Activated B cell treated with CpG ODN at 0.5 μM for 24 hours (primary cell): Measurements from ENCODE around the gene MRPS27. TPM values are rescaled to one million over a fixed set of nuclear protein-coding genes. Genes with fewer than 3 reads are reported as not detected.

ENCODE experiments used
- ATAC-seq: fragments of 200-7000 bp; cut with Tn5 transposase; one replicate; pipeline ENCODE4 v1.10.0; 2021; ENCODE audit warnings: low read depth, mild to moderate bottlenecking, moderate library complexity
- CTCF ChIA-PET: fragments of 350-600 bp; sonication (Branson Sonifier 250); formaldehyde crosslinking; loops from one replicate; lab custom pipeline; 2021; ENCODE audit warnings: antibody characterized with exemption; lab: Charles Lee
- POLR2A ChIA-PET: fragments of 350-600 bp; sonication (Branson Sonifier 250); formaldehyde crosslinking; loops from one replicate; lab custom pipeline; 2021; ENCODE audit warnings: antibody characterized with exemption; lab: Charles Lee
- DNase-seq: peaks from one replicate; pipeline ENCODE4 v3.0.0; 2022
- H3K27ac Mint-ChIP-seq: one replicate; pipeline ENCODE4 v1.8.0; 2020; ENCODE audit warnings: mixed read lengths
- H3K27me3 Mint-ChIP-seq: one replicate; pipeline ENCODE4 v1.8.0; 2021; ENCODE audit warnings: mixed read lengths
- H3K36me3 Mint-ChIP-seq: one replicate; pipeline ENCODE4 v1.8.0; 2021; ENCODE audit warnings: low read depth, mixed read lengths
- H3K4me1 Mint-ChIP-seq: one replicate; pipeline ENCODE4 v1.8.0; 2021; ENCODE audit warnings: mixed read lengths
- H3K4me3 Mint-ChIP-seq: one replicate; pipeline ENCODE4 v1.8.0; 2020; ENCODE audit warnings: mild to moderate bottlenecking, mixed read lengths
- H3K9me3 Mint-ChIP-seq: one replicate; pipeline ENCODE4 v1.8.0; 2020; ENCODE audit warnings: mixed read lengths
- intact Hi-C: fragments of 100-400 bp; cut with micrococcal nuclease; formaldehyde crosslinking; loops from one replicate; pipeline ENCODE4 v1.15.1; 2024
- total RNA-seq: library from RNA; stranded (reverse); gene quantifications from 2 replicates; pipeline ENCODE4 v1.2.3, GENCODE V29; 2022
- TF ChIP-seq, protein P1 (sequence below): fragments of 200-600 bp; IDR thresholded peaks from one replicate; pipeline ENCODE4 v1.8.0; 2022; ENCODE audit warnings: antibody characterized with exemption, mild to moderate bottlenecking

Gene MRPS27
- total RNA-seq, 1 donor from 2014 or later, result 69.2 TPM

- no peak overlapping the region for H3K27ac Mint-ChIP-seq
- DNase-seq (no peak), ATAC-seq (no peak)
- intact Hi-C loops, result no loop called here
- H3K36me3 Mint-ChIP-seq, result peaks cover 21% of the 10 kb centered on the region
- H3K9me3 Mint-ChIP-seq, result no peaks in the 10 kb centered on the region
- peaks cover 5% of the 10 kb centered on the region for H3K4me1 Mint-ChIP-seq
- TF ChIP-seq, protein P1, sequence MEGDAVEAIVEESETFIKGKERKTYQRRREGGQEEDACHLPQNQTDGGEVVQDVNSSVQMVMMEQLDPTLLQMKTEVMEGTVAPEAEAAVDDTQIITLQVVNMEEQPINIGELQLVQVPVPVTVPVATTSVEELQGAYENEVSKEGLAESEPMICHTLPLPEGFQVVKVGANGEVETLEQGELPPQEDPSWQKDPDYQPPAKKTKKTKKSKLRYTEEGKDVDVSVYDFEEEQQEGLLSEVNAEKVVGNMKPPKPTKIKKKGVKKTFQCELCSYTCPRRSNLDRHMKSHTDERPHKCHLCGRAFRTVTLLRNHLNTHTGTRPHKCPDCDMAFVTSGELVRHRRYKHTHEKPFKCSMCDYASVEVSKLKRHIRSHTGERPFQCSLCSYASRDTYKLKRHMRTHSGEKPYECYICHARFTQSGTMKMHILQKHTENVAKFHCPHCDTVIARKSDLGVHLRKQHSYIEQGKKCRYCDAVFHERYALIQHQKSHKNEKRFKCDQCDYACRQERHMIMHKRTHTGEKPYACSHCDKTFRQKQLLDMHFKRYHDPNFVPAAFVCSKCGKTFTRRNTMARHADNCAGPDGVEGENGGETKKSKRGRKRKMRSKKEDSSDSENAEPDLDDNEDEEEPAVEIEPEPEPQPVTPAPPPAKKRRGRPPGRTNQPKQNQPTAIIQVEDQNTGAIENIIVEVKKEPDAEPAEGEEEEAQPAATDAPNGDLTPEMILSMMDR, result no peak
- H3K27me3 Mint-ChIP-seq, result no peaks in the 10 kb centered on the region
- ChIA-PET CTCF (no interaction called here), POLR2A (no interaction called here)
- no peak overlapping the region for H3K4me3 Mint-ChIP-seq
These were observed 77.1 kb downstream of the MRPS27 start for GRCh38 chr5:72242796-72243475.

DNA sequence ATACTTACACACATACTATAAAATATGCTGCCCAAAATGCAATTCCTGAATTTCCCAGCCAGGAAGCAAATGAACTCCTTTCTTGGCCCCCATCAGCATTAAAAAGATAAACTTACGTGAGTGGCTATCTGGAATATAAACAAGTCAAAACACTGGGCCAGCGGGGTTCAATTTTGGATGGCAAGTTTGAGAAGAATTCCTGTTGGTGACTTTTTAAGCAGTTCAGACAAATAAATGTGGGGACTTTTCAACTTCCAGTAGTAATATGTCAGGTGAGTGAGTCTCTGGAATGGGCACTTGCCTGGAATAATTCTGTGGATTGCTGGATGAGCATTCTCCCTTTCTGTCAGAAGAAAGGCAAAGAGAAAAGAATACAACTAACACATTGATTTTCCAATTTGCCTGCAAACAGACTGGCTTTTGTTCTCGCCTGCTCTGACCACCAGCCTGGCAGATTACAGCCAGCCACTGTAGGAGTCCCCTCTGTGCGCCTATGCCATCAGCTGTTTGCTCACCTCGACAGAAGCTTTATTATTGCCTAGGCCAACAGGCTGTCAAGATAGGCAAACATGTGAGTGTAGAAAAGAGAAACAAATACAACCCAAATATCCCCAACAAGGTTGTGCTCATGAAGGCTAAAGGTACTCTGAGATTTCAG is 78.6 kb downstream of the MRPS27 start:
- ChIA-PET CTCF (no interaction called here), POLR2A (no interaction called here)
- Mint-ChIP-seq H3K36me3 (peaks cover 36% of the 10 kb centered on the region), H3K4me3 (no peak overlapping the region), H3K27me3 (no peaks in the 10 kb centered on the region), H3K27ac (no peak overlapping the region), H3K9me3 (no peaks in the 10 kb centered on the region), H3K4me1 (no peaks in the 10 kb centered on the region)
- intact Hi-C loops, result no loop called here
- DNase-seq, result no peak
- no peak for ATAC-seq
- TF ChIP-seq, protein P1, result no peak

DNA sequence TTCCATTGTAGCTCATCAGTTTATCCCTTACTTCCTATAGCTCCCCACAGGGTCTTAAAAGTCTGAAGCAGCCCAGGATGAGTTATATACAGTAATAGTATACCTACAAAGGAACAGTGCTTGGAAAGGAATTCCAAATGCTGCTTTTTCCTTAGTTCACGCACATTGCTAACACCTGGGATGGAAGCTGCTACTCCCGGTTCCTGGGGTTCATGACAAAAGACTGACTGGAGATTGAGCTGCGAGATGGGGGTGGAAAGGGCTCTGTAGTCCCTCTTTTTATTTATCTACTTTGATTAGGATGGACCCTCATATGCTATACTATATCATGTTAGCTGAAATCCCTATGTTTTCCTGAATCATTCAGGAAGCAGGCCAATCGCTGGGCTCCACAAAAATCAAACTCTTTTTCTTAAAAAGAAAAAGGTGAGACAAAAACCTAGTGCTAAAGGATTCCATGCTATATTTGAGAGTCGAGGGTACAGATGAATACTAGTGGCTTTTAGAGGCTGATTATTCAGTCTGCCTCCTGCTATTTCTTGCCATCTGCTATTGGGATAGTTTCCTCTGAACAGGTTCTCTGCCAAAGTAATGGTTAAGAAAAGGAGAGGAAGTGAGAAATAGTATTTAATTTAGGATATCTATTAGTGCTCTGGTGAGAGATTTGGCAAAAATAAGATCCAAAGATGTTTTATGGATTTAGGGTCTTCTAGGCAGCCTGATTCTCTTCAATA is 81.2 kb downstream of the MRPS27 start:
- Mint-ChIP-seq H3K27me3 (no peaks in the 10 kb centered on the region), H3K4me3 (no peak overlapping the region), H3K4me1 (peaks cover 14% of the 10 kb centered on the region), H3K9me3 (no peaks in the 10 kb centered on the region), H3K27ac (no peak overlapping the region), H3K36me3 (peaks cover 51% of the 10 kb centered on the region)
- ATAC-seq, result no peak
- ChIA-PET POLR2A (no interaction called here), CTCF (interaction anchor here (0.6 kb wide), 1 partner anchor 70 kb away, joined by 3 read pairs; no protein-coding TSS in a partner anchor)
- DNase-seq, result no peak
- TF ChIP-seq, protein P1, result no peak
- intact Hi-C loops, result no loop called here

DNA sequence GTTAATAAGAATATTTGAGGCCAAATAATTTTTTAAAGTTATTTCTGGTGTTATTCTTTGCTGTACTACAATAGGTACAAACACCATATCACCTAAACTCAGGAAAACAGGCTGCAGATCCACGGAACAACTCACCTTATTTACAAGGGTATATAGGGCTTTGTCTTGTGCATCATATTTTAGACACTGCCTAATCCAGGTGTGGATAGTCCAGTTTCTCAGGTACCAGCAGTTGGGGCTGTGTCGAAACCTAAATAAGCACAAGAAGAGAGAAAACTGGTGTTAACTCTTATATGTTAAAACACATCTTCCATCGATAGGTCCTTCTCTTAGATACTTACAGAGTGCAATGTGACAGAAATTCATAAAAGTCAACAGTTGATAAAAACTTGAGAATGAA is 82.2 kb downstream of the MRPS27 start:
- Mint-ChIP-seq H3K27me3 (no peaks in the 10 kb centered on the region), H3K4me1 (peaks cover 16% of the 10 kb centered on the region), H3K9me3 (no peaks in the 10 kb centered on the region), H3K4me3 (no peak overlapping the region), H3K27ac (no peak overlapping the region), H3K36me3 (peaks cover 56% of the 10 kb centered on the region)
- intact Hi-C loops, result no loop called here
- ChIA-PET POLR2A (no interaction called here), CTCF (no interaction called here)
- TF ChIP-seq, protein P1, result no peak
- DNase-seq (no peak), ATAC-seq (no peak)

DNA sequence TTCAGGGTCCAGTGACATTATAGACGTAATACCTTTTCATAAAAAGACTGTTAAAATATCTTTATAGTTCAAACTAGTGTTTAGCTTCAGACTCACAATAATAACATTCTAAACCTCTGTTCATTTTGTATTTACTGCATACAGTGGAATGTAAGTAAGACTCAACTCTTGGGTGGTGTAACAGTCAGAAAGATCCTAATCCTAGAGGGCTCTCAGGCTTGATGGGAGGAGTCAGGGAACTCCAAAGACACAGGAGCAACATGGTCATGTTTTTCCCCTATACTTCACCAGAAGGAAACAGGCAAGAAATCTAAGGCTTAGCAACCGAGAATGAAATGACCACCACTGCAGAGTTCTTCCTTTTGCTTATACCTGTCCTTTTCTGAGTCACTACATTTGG is 82.6 kb downstream of the MRPS27 start:
- Mint-ChIP-seq H3K9me3 (no peaks in the 10 kb centered on the region), H3K27me3 (no peaks in the 10 kb centered on the region), H3K4me1 (peaks cover 18% of the 10 kb centered on the region), H3K36me3 (peaks cover 60% of the 10 kb centered on the region), H3K27ac (no peak overlapping the region), H3K4me3 (no peak overlapping the region)
- no peak for ATAC-seq
- CTCF ChIA-PET, result no interaction called here
- DNase-seq, result no peak
- POLR2A ChIA-PET, result no interaction called here
- intact Hi-C loops, result no loop called here
- TF ChIP-seq, protein P1, result no peak
